H1 (cell line): ENCODE measurements around the gene MRTFA. TPM values are rescaled to one million over a fixed set of nuclear protein-coding genes. Genes with fewer than 3 reads are reported as not detected.

Source experiments
- BACH1 ChIP-seq: IDR thresholded peaks from 2 replicates; pipeline ENCODE4 v1.6.1; 2012; ENCODE audit warnings: low read length, improper control_type of control experiment
- CBX5 ChIP-seq: fragments of 300-800, 300-1000 bp; sonication (generic); IDR thresholded peaks from 2 replicates; pipeline ENCODE4 v1.7.1; 2016; ENCODE audit warnings: antibody characterized with exemption, low read length, low read depth
- CHD7 ChIP-seq: fragments of 300-600 bp; sonication (generic); IDR thresholded peaks from 2 replicates; pipeline ENCODE4 v1.7.1; 2012; ENCODE audit warnings: low read length, moderate library complexity, mild to moderate bottlenecking, inconsistent platforms; ENCODE audit not compliant: insufficient replicate concordance
- EGR1 ChIP-seq: IDR thresholded peaks from 2 replicates; pipeline ENCODE4 v1.6.1; 2011; ENCODE audit warnings: low read depth, low read length, borderline replicate concordance
- HDAC6 ChIP-seq: IDR thresholded peaks from one replicate; pipeline ENCODE4 v1.7.1; 2012; ENCODE audit warnings: low read depth, mild to moderate bottlenecking, inconsistent platforms, low read length, moderate library complexity
- JUND ChIP-seq: IDR thresholded peaks from 2 replicates; pipeline ENCODE4 v1.6.1; 2011; ENCODE audit warnings: mild to moderate bottlenecking, improper control_type of control experiment, low read length
- KDM5A ChIP-seq: fragments of 200-600 bp; IDR thresholded peaks from 2 replicates; pipeline ENCODE4 v1.7.1; 2012; ENCODE audit warnings: mild to moderate bottlenecking, low read length, inconsistent platforms, mixed read lengths
- POLR2A ChIP-seq, 2 experiments: IDR thresholded peaks; 1 replicate in 1 of 2; 2 replicates in 1 of 2; pipeline ENCODE4 v1.6.1; 2011; ENCODE audit warnings: low read depth in 2 of 2, low read length in 2 of 2, mild to moderate bottlenecking in 2 of 2; ENCODE audit errors: control extremely low read depth in 1 of 2
- SIN3A ChIP-seq, 2 experiments: IDR thresholded peaks in 1 of 2; conservative IDR thresholded peaks in 1 of 2; 2 replicates each; pipeline ENCODE4 v1.6.1; 2011 to 2012; ENCODE audit warnings: low read length in 2 of 2, improper control_type of control experiment in 1 of 2, low read depth in 1 of 2, mild to moderate bottlenecking in 1 of 2
- SIRT6 ChIP-seq: IDR thresholded peaks from one replicate; pipeline ENCODE4 v1.7.1; 2012; ENCODE audit warnings: low read length, inconsistent platforms
- SP4 ChIP-seq: IDR thresholded peaks from 2 replicates; pipeline ENCODE4 v1.6.1; 2012; ENCODE audit warnings: low read length, inconsistent platforms
- TBP ChIP-seq: IDR thresholded peaks from 2 replicates; pipeline ENCODE4 v1.6.1; 2011; ENCODE audit warnings: low read depth, low read length, improper control_type of control experiment
- polyA plus RNA-seq, 7 experiments: library from polyadenylated mRNA; depleted of rRNA in 3 of 7; stranded (reverse) in 5 of 7; unstranded in 2 of 7; fragments of >200 nt in 5 of 7; fragments of 200-250 nt in 2 of 7; gene quantifications; 1 replicate in 5 of 7; 2 replicates in 1 of 7; 4 replicates in 1 of 7; pipeline versions ENCODE4 v1.2.1 to v1.2.3, GENCODE V29; 2011 to 2013; ENCODE audit warnings: missing spikeins in 2 of 7, mixed read lengths in 2 of 7
- total RNA-seq: library from RNA; stranded (reverse); fragmentation: NEBNext Ultra II Directional; extraction: Animal tissue kit (Norgen Biotek cat#: 25700); gene quantifications from 2 replicates; pipeline ENCODE4 v1.2.1, GENCODE V29; 2021

MRTFA gene
- total and polyA plus RNA-seq, 2 of the 8 experiments (the other 6 are each of a cell fraction or from before 2014, with no cell fraction given) = 5.4 to 37.9 TPM

GRCh38 chr22:40418366-40419201, 217.9 kb downstream of the MRTFA start (continued):
- TF ChIP-seq CHD7 (no peak), JUND (no peak), SIN3A (conservative IDR thresholded peaks at IDR 0.05 in 1 of 2, IDR thresholded peaks at IDR 0.05 in 1 of 2; ENCODE audit: low read depth in 1 of 2, low read length in 2 of 2) (no peak), SP4 (no peak), KDM5A (no peak), BACH1 (no peak), CBX5 (no peak), TBP (no peak), SIRT6 (no peak), HDAC6 (no peak), POLR2A (IDR thresholded peaks at IDR 0.05; ENCODE audit: control extremely low read depth in 1 of 2, low read depth in 2 of 2, low read length in 2 of 2) (no peak), EGR1 (no peak)
